HCT116 (cell line): Measurements from ENCODE around the gene CAPS. TPM values are rescaled to one million over a fixed set of nuclear protein-coding genes. Genes with fewer than 3 reads are reported as not detected.

Experiments
- ATAC-seq: fragments of 200-7000 bp; cut with Tn5 transposase; 2 replicates; pipeline ENCODE4 v1.9.1; 2020; ENCODE audit warnings: mild to moderate bottlenecking, moderate library complexity
- BruUV-seq: library from RNA; stranded (reverse); fragments of 400-500 nt; replicated peaks from 2 replicates; lab custom pipeline; 2021; lab: Mats Ljungman, UMichigan
- CTCF ChIA-PET: fragments of 300-600 bp; sonication (Branson Sonifier 250); formaldehyde crosslinking; loops from one replicate; lab custom pipeline; 2021; ENCODE audit warnings: antibody characterized with exemption; lab: Charles Lee
- POLR2A ChIA-PET: fragments of 300-600, 350-600 bp; sonication (Branson Sonifier 250); formaldehyde crosslinking; loops from one replicate; lab custom pipeline; 2021; ENCODE audit warnings: antibody characterized with exemption; lab: Charles Lee
- RAD21 ChIA-PET, 2 experiments: fragments of 300-600 bp; sonication (Branson Sonifier 250); formaldehyde crosslinking; loops; one replicate each; lab custom pipeline; 2023; ENCODE audit warnings: low total read pairs in 2 of 2; ENCODE audit not compliant: uncharacterized antibody in 2 of 2, unreplicated experiment in 2 of 2, low non-redundant PET in 1 of 2; lab: Charles Lee
- DNase-seq: peaks from one replicate; pipeline ENCODE4 v3.0.0-alpha.2; 2010; ENCODE audit warnings: low read depth, low spot score
- H2AFZ ChIP-seq: fragments of 200-600 bp; shearing (Covaris generic), sonication (generic); 2 replicates; pipeline ENCODE4 v1.6.1; 2017; ENCODE audit warnings: low read depth, mixed run types, mixed read lengths, antibody characterized with exemption, low read length; ENCODE audit not compliant: poor library complexity, severe bottlenecking
- H3K27ac ChIP-seq: 2 replicates; pipeline ENCODE4 v1.5.1; 2012; ENCODE audit warnings: low read depth, low read length
- H3K27me3 ChIP-seq: fragments of 200-600 bp; sonication (generic); 2 replicates; pipeline ENCODE4 v1.6.1; 2016; ENCODE audit warnings: mixed run types, low read length, mixed read lengths; ENCODE audit not compliant: insufficient read depth
- H3K36me3 ChIP-seq, 2 experiments: fragments of 200-500 bp in 1 of 2; fragments of 200-600 bp in 1 of 2; sonication (Bioruptor generic) in 1 of 2; sonication (generic) in 1 of 2; 2 replicates each; pipeline versions ENCODE4 v1.5.1 to v1.6.1; 2014 to 2016; ENCODE audit warnings: low read length in 2 of 2, inconsistent platforms in 1 of 2, mixed read lengths in 1 of 2, mixed run types in 1 of 2; ENCODE audit not compliant: insufficient read depth in 2 of 2, control insufficient read depth in 1 of 2
- H3K4me1 ChIP-seq, 2 experiments: fragments of 200-600 bp in 1 of 2; sonication (generic) in 1 of 2; 2 replicates each; pipeline versions ENCODE4 v1.5.1 to v1.6.1; 2012 to 2017; ENCODE audit warnings: low read length in 2 of 2, inconsistent platforms in 1 of 2, mild to moderate bottlenecking in 1 of 2, mixed read lengths in 1 of 2, mixed run types in 1 of 2, moderate library complexity in 1 of 2; ENCODE audit not compliant: insufficient read depth in 2 of 2, control insufficient read depth in 1 of 2
- H3K4me2 ChIP-seq: fragments of 200-600 bp; sonication (generic); 2 replicates; pipeline ENCODE4 v1.6.1; 2017; ENCODE audit warnings: mixed run types, low read length, mixed read lengths
- H3K4me3 ChIP-seq, 2 experiments: fragments of 200-600 bp in 1 of 2; sonication (generic) in 1 of 2; replicated peaks in 1 of 2; 2 replicates each; pipeline ENCODE4 v1.5.1; 2011 to 2016; ENCODE audit warnings: low read length in 2 of 2, control low read depth in 1 of 2, low read depth in 1 of 2, mild to moderate bottlenecking in 1 of 2, mixed read lengths in 1 of 2, mixed run types in 1 of 2
- H3K79me2 ChIP-seq: fragments of 200-600 bp; sonication (generic); 2 replicates; pipeline ENCODE4 v1.6.1; 2017; ENCODE audit warnings: mild to moderate bottlenecking, mixed run types, low read length, moderate library complexity, mixed read lengths; ENCODE audit not compliant: insufficient read depth
- H3K9ac ChIP-seq: fragments of 200-600 bp; sonication (generic); 2 replicates; pipeline ENCODE4 v1.6.1; 2016; ENCODE audit warnings: low read length, mixed read lengths
- H3K9me2 ChIP-seq: fragments of 200-600 bp; sonication (generic), shearing (Covaris generic); 2 replicates; pipeline ENCODE4 v1.6.1; 2017; ENCODE audit warnings: mixed run types, mild to moderate bottlenecking, moderate library complexity; ENCODE audit not compliant: insufficient read depth
- H3K9me3 ChIP-seq, 2 experiments: fragments of 200-500 bp in 1 of 2; fragments of 200-600 bp in 1 of 2; sonication (Bioruptor generic) in 1 of 2; sonication (generic) in 1 of 2; 2 replicates each; pipeline ENCODE4 v1.6.1; 2014 to 2017; ENCODE audit warnings: low read length in 2 of 2, mixed read lengths in 2 of 2, inconsistent platforms in 1 of 2, low read depth in 1 of 2, mild to moderate bottlenecking in 1 of 2, mixed run types in 1 of 2, moderate library complexity in 1 of 2; ENCODE audit not compliant: control insufficient read depth in 1 of 2, insufficient read depth in 1 of 2
- H4K20me1 ChIP-seq: fragments of 200-600 bp; sonication (generic), shearing (Covaris generic); 2 replicates; pipeline ENCODE4 v1.6.1; 2017; ENCODE audit warnings: mixed run types, mild to moderate bottlenecking, moderate library complexity; ENCODE audit not compliant: insufficient read depth
- CEBPB ChIP-seq: IDR thresholded peaks from 2 replicates; pipeline ENCODE4 v1.6.1; 2012; ENCODE audit warnings: low read depth
- EGR1 ChIP-seq: IDR thresholded peaks from 2 replicates; pipeline ENCODE4 v1.6.1; 2012; ENCODE audit warnings: low read depth
- ELF1 ChIP-seq: IDR thresholded peaks from 2 replicates; pipeline ENCODE4 v1.6.1; 2012; ENCODE audit warnings: low read depth, borderline replicate concordance
- EZH2 ChIP-seq: fragments of 200-600 bp; sonication (generic); IDR thresholded peaks from 2 replicates; pipeline ENCODE4 v1.6.1; 2017; ENCODE audit warnings: antibody characterized with exemption, mixed run types
- EZH2phosphoT487 ChIP-seq: fragments of 200-600 bp; IDR thresholded peaks from 2 replicates; pipeline ENCODE4 v1.6.1; 2018; ENCODE audit warnings: antibody characterized with exemption, borderline replicate concordance
- FOSL1 ChIP-seq: IDR thresholded peaks from 2 replicates; pipeline ENCODE4 v1.6.1; 2012; ENCODE audit warnings: low read depth
- JUND ChIP-seq: IDR thresholded peaks from 2 replicates; pipeline ENCODE4 v1.6.1; 2012
- POLR2A ChIP-seq: IDR thresholded peaks from 2 replicates; pipeline ENCODE4 v1.7.0; 2011; ENCODE audit warnings: borderline replicate concordance; ENCODE audit not compliant: insufficient read depth, insufficient read length; ENCODE audit errors: extremely low read depth
- POLR2AphosphoS5 ChIP-seq: IDR thresholded peaks from 2 replicates; pipeline ENCODE4 v1.6.1; 2011; ENCODE audit warnings: mild to moderate bottlenecking, low read depth, low read length, moderate library complexity
- RAD21 ChIP-seq: IDR thresholded peaks from 2 replicates; pipeline ENCODE4 v1.6.1; 2012; ENCODE audit warnings: low read depth, mild to moderate bottlenecking
- SP1 ChIP-seq: IDR thresholded peaks from 2 replicates; pipeline ENCODE4 v1.6.1; 2012; ENCODE audit warnings: low read depth
- SRF ChIP-seq: IDR thresholded peaks from 2 replicates; pipeline ENCODE4 v1.6.1; 2012; ENCODE audit warnings: low read depth
- TCF7L2 ChIP-seq: IDR thresholded peaks from 2 replicates; pipeline ENCODE4 v1.7.0; 2011; ENCODE audit warnings: borderline replicate concordance, inconsistent platforms; ENCODE audit not compliant: insufficient read depth, insufficient read length; ENCODE audit errors: extremely low read depth
- ZFX ChIP-seq: fragments of 450-650 bp; IDR thresholded peaks from 2 replicates; pipeline ENCODE4 v1.6.1; 2017
- ZNF274 ChIP-seq: fragments of 200-500 bp; sonication (Bioruptor generic); IDR thresholded peaks from 2 replicates; pipeline ENCODE4 v1.6.1; 2014; ENCODE audit warnings: mild to moderate bottlenecking, low read depth, low read length, inconsistent platforms
- intact Hi-C: fragments of 100-400 bp; cut with micrococcal nuclease; formaldehyde crosslinking; loops from 2 replicates; pipeline ENCODE4 v1.10.0; 2022
- total RNA-seq: library from RNA; stranded (reverse); gene quantifications from one replicate; pipeline ENCODE4 v1.2.1, GENCODE V29; 2021; ENCODE audit not compliant: unreplicated experiment
- TF ChIP-seq, protein P1 (sequence below): IDR thresholded peaks from 2 replicates; pipeline ENCODE4 v1.6.1; 2012
- TF ChIP-seq, protein P2 (sequence below): IDR thresholded peaks from 2 replicates; pipeline ENCODE4 v1.6.1; 2012
- TF ChIP-seq, protein P3 (sequence below): IDR thresholded peaks from 2 replicates; pipeline ENCODE4 v1.6.1; 2012; ENCODE audit warnings: low read depth
- TF ChIP-seq, protein P4 (sequence below), 3 experiments: fragments of 200-600 bp in 1 of 3; sonication (generic) in 1 of 3; IDR thresholded peaks in 2 of 3; conservative IDR thresholded peaks in 1 of 3; 2 replicates each; pipeline ENCODE4 v1.5.1; 2012 to 2017; ENCODE audit warnings: low read depth in 2 of 3, low read length in 2 of 3, antibody characterized with exemption in 1 of 3, borderline replicate concordance in 1 of 3, control low read depth in 1 of 3, mild to moderate bottlenecking in 1 of 3, mixed read lengths in 1 of 3, mixed run types in 1 of 3, moderate library complexity in 1 of 3; ENCODE audit not compliant: insufficient read depth in 1 of 3
- TF ChIP-seq, protein P5 (sequence below): IDR thresholded peaks from 2 replicates; pipeline ENCODE4 v1.6.1; 2011; ENCODE audit warnings: mild to moderate bottlenecking, low read length, moderate library complexity; ENCODE audit not compliant: insufficient replicate concordance; ENCODE audit errors: extremely low read depth

The CAPS gene
- total RNA-seq, 1 experiment from 2014 or later = 2.5 TPM

DNA sequence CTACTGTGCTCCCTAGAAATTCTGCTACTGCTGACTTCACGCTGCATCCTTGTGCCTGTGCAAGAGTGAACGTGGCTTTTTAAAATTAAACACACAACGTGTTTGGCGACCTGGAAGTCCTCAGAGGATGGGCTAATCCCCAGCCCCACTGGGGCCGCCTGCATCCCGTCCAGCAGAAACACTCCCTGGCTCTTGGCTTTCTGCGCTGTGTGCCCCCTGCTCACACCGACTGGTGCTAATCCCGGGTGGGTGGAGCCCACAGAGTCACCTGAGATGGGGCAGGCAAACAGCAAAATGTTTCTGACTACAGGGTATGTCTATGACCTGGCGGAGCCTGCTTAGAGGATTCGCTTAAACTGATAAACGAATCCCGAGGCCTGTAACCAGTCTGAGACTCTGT is 15.1 kb downstream of the CAPS start:
- no peak overlapping the region for H3K4me3 ChIP-seq
- H3K4me1 ChIP-seq = no peaks in the 10 kb centered on the region
- H3K9me2 ChIP-seq = no peaks in the 10 kb centered on the region
- ChIA-PET CTCF (no interaction called here), RAD21 (no interaction called here), POLR2A (no interaction called here)
- TF ChIP-seq EZH2phosphoT487 (no peak), CEBPB (no peak), POLR2A (no peak), RAD21 (no peak), ELF1 (no peak), JUND (no peak), EZH2 (no peak), SRF (no peak), ZNF274 (no peak), POLR2AphosphoS5 (no peak), ZFX (no peak), TCF7L2 (no peak), SP1 (no peak), EGR1 (no peak), FOSL1 (no peak)
- TF ChIP-seq, protein P1, sequence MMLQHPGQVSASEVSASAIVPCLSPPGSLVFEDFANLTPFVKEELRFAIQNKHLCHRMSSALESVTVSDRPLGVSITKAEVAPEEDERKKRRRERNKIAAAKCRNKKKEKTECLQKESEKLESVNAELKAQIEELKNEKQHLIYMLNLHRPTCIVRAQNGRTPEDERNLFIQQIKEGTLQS = no peak
- TF ChIP-seq, protein P2, sequence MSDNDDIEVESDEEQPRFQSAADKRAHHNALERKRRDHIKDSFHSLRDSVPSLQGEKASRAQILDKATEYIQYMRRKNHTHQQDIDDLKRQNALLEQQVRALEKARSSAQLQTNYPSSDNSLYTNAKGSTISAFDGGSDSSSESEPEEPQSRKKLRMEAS = no peak
- TF ChIP-seq, protein P3, sequence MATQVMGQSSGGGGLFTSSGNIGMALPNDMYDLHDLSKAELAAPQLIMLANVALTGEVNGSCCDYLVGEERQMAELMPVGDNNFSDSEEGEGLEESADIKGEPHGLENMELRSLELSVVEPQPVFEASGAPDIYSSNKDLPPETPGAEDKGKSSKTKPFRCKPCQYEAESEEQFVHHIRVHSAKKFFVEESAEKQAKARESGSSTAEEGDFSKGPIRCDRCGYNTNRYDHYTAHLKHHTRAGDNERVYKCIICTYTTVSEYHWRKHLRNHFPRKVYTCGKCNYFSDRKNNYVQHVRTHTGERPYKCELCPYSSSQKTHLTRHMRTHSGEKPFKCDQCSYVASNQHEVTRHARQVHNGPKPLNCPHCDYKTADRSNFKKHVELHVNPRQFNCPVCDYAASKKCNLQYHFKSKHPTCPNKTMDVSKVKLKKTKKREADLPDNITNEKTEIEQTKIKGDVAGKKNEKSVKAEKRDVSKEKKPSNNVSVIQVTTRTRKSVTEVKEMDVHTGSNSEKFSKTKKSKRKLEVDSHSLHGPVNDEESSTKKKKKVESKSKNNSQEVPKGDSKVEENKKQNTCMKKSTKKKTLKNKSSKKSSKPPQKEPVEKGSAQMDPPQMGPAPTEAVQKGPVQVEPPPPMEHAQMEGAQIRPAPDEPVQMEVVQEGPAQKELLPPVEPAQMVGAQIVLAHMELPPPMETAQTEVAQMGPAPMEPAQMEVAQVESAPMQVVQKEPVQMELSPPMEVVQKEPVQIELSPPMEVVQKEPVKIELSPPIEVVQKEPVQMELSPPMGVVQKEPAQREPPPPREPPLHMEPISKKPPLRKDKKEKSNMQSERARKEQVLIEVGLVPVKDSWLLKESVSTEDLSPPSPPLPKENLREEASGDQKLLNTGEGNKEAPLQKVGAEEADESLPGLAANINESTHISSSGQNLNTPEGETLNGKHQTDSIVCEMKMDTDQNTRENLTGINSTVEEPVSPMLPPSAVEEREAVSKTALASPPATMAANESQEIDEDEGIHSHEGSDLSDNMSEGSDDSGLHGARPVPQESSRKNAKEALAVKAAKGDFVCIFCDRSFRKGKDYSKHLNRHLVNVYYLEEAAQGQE = no peak
- TF ChIP-seq, protein P4, sequence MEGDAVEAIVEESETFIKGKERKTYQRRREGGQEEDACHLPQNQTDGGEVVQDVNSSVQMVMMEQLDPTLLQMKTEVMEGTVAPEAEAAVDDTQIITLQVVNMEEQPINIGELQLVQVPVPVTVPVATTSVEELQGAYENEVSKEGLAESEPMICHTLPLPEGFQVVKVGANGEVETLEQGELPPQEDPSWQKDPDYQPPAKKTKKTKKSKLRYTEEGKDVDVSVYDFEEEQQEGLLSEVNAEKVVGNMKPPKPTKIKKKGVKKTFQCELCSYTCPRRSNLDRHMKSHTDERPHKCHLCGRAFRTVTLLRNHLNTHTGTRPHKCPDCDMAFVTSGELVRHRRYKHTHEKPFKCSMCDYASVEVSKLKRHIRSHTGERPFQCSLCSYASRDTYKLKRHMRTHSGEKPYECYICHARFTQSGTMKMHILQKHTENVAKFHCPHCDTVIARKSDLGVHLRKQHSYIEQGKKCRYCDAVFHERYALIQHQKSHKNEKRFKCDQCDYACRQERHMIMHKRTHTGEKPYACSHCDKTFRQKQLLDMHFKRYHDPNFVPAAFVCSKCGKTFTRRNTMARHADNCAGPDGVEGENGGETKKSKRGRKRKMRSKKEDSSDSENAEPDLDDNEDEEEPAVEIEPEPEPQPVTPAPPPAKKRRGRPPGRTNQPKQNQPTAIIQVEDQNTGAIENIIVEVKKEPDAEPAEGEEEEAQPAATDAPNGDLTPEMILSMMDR (IDR thresholded peaks at IDR 0.05 in 2 of 3, conservative IDR thresholded peaks at IDR 0.05 in 1 of 3; ENCODE audit: borderline replicate concordance in 1 of 3, insufficient read depth in 1 of 3, low read depth in 2 of 3, low read length in 2 of 3) = no peak
- TF ChIP-seq, protein P5, sequence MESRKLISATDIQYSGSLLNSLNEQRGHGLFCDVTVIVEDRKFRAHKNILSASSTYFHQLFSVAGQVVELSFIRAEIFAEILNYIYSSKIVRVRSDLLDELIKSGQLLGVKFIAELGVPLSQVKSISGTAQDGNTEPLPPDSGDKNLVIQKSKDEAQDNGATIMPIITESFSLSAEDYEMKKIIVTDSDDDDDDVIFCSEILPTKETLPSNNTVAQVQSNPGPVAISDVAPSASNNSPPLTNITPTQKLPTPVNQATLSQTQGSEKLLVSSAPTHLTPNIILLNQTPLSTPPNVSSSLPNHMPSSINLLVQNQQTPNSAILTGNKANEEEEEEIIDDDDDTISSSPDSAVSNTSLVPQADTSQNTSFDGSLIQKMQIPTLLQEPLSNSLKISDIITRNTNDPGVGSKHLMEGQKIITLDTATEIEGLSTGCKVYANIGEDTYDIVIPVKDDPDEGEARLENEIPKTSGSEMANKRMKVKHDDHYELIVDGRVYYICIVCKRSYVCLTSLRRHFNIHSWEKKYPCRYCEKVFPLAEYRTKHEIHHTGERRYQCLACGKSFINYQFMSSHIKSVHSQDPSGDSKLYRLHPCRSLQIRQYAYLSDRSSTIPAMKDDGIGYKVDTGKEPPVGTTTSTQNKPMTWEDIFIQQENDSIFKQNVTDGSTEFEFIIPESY = no peak
- no peak for ATAC-seq
- no peak overlapping the region for H3K27ac ChIP-seq
- H3K36me3 ChIP-seq = peaks cover 32 to 58% of the 10 kb centered on the region in 2 experiments; a peak in 3 of 4 replicates
- no TSS peak for BruUV-seq
- peaks cover 10% of the 10 kb centered on the region; the same call in 1 of the 2 replicates for H3K79me2 ChIP-seq
- intact Hi-C loops = no loop called here
- no peaks in the 10 kb centered on the region for H4K20me1 ChIP-seq
- no peak overlapping the region for H3K9ac ChIP-seq
- H3K4me2 ChIP-seq = no peak overlapping the region
- H2AFZ ChIP-seq = no peak overlapping the region
- DNase-seq = no peak
- no peaks in the 10 kb centered on the region for H3K9me3 ChIP-seq
- no peaks in the 10 kb centered on the region for H3K27me3 ChIP-seq
